Measurements from ENCODE around the gene SLIT3. TPM values are rescaled to one million over a fixed set of nuclear protein-coding genes. Genes with fewer than 3 reads are reported as not detected.

SLIT3 gene
- total RNA-seq, 1 experiment from 2014 or later, result 0.92 TPM

- H2BK5ac ChIP-seq (ENCODE audit: insufficient read length, low read length), result no peak overlapping the region
- no peak overlapping the region for H2BK120ac ChIP-seq (ENCODE audit: low read depth, low read length, poor library complexity, severe bottlenecking)
- no peak overlapping the region for H3K23ac ChIP-seq (ENCODE audit: insufficient read length, low read depth, low read length)
- no peak overlapping the region for H3K9ac ChIP-seq (ENCODE audit: extremely low read depth, insufficient read length, low read length)
- H3K56ac ChIP-seq (ENCODE audit: insufficient read length, low read depth, low read length), result no peak overlapping the region
- no peaks in the 10 kb centered on the region for H3K79me1 ChIP-seq (ENCODE audit: insufficient read depth, low read depth, low read length, poor library complexity, severe bottlenecking)
- no peak overlapping the region for H3K4ac ChIP-seq (ENCODE audit: low read depth, low read length)
- no peak overlapping the region for H2AK5ac ChIP-seq (ENCODE audit: insufficient read length, low read length)
- H3K23me2 ChIP-seq (ENCODE audit: insufficient read length, low read depth, low read length, poor library complexity, severe bottlenecking), result no peaks in the 10 kb centered on the region
- no peak for DNase-seq
- no peak overlapping the region for H2BK12ac ChIP-seq (ENCODE audit: insufficient read length, low read depth, low read length)
- H3T11ph ChIP-seq (ENCODE audit: low read length), result no peak overlapping the region
- H3K4me1 ChIP-seq (ENCODE audit: insufficient read depth, low read length), result no peaks in the 10 kb centered on the region
- no peak overlapping the region for H3K14ac ChIP-seq (ENCODE audit: insufficient read depth, low read length)
- H3K27me3 Mint-ChIP-seq (ENCODE audit: low read depth), result peaks cover 14% of the 10 kb centered on the region
- no peak overlapping the region for H2BK15ac ChIP-seq (ENCODE audit: low read depth, low read length)
- H3K9me3 ChIP-seq (ENCODE audit: control insufficient read depth, low read depth, low read length), result no peaks in the 10 kb centered on the region
- H3K27ac ChIP-seq (ENCODE audit: insufficient read length, low read depth, low read length), result no peak overlapping the region
- H3K27me3 ChIP-seq (ENCODE audit: insufficient read depth, low read length), result no peaks in the 10 kb centered on the region
- no peak overlapping the region for H3K4me3 Mint-ChIP-seq
- H4K20me1 ChIP-seq (ENCODE audit: control insufficient read depth, insufficient read depth, insufficient read length), result no peaks in the 10 kb centered on the region
- no peak overlapping the region for H4K91ac ChIP-seq (ENCODE audit: insufficient read length, low read depth, low read length)
- H3K36me3 Mint-ChIP-seq (ENCODE audit: insufficient read depth in 1 of 3, low read depth in 3 of 3), result no peaks in the 10 kb centered on the region
- H2BK20ac ChIP-seq (ENCODE audit: low read depth, low read length, poor library complexity, severe bottlenecking), result no peak overlapping the region
- no peak overlapping the region for H3K18ac ChIP-seq (ENCODE audit: insufficient read length, low read depth, low read length)
- peaks cover 2 to 4% of the 10 kb centered on the region in 2 experiments; a peak in 2 of 4 replicates for H3K4me1 Mint-ChIP-seq
- H3K79me2 ChIP-seq (ENCODE audit: insufficient read depth, low read length), result no peaks in the 10 kb centered on the region
- H3K27ac Mint-ChIP-seq, result no peak overlapping the region
- no peak overlapping the region for H4K5ac ChIP-seq (ENCODE audit: insufficient read length, low read depth, low read length)
- H3K4me2 ChIP-seq (ENCODE audit: insufficient read depth, insufficient read length, low read length), result no peak overlapping the region
- no peak overlapping the region for H2AFZ ChIP-seq (ENCODE audit: low read length)
- no peak overlapping the region for H4K8ac ChIP-seq (replicated peaks; ENCODE audit: insufficient read length, low read depth, low read length)
- no peak for TF ChIP-seq CTCF (conservative IDR thresholded peaks at IDR 0.05)
- WGBS (ENCODE audit: extremely low coverage, insufficient read length, low lambda C conversion rate), result no CpG with 5 or more reads among the region's 6 CpGs
- no peaks in the 10 kb centered on the region for H3K9me3 Mint-ChIP-seq
These were observed 498.6 kb downstream of the SLIT3 start for GRCh38 chr5:168802337-168802736.
